NCI-H2081 treated with DMSO at 0.1 percent for 48 hours (cell line): ENCODE measurements around the gene NT5C1B.
"Not testable (repeated sequence)": the region's sequence is repeated elsewhere in the genome, so short reads cannot be mapped to it uniquely, and the experiment has no call there.

Experiments
- DNase-seq: peaks from one replicate; lab custom pipeline; 2025; lab: John Stamatoyannopoulos, UW

The NT5C1B gene

DNA sequence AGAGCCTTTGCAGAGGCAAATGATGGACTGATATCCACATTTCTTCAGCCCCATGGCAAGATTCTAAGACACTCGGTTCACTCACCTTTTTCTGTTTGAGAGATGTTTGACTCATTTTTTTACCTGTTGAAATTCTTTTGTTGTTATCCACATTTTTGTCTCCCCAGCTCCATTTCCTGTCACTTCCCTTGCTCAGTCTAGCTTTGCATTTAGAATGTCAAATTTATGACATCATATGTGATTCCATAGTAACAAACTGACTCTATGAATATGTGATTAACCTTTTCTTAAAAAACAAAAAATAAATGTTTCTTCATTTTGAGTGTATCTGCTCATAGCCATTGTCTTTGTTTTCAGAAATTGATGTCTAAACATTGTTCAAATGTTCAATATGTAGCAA lies at the start of gene NT5C1B:
NT5C1B (minus strand) TSS at position 216 of the 400 bp plus-strand sequence; CDS start at position 115, 101 bp downstream.
- no peak for DNase-seq

DNA sequence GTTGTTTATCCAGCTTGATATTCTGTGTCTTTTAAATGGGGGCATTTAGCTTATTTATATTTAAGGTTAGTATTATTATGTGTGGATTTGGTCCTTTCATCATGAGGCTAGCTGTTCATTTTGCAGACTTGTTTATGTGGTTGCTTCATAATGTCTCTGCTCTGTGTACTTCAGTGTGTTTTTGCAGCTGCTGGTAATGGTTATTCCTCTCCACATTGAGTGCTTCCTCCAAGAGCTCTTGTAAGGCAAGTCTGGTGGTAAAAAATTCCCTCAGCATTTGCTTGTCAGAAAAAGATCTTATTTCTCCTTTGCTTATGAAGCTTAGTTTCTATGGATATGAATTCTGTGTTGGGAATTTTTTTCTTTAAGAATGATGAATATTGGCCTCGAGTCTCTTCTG lies 47.8 kb upstream of the NT5C1B start:
- DNase-seq, result no peak

DNA sequence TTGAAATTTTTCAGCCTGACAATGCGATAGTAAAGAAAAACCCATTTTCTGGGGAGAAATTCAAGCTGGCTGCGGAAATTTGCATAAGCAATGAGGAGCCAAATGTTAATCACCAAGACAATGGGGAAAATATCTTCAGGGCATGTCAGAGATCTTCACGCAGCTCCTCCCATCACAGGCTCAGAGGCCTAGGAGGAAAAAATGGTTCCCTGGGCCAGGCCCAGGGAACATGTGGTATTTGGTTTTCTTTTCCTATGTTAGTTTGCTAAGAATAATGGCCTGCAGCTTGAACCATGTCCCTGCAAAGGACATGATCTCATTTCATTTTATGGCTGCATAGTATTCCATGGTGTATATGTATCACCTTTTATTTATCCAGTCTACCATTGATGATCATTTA lies 43.3 kb upstream of the NT5C1B start:
- DNase-seq, result not testable (repeated sequence)

DNA sequence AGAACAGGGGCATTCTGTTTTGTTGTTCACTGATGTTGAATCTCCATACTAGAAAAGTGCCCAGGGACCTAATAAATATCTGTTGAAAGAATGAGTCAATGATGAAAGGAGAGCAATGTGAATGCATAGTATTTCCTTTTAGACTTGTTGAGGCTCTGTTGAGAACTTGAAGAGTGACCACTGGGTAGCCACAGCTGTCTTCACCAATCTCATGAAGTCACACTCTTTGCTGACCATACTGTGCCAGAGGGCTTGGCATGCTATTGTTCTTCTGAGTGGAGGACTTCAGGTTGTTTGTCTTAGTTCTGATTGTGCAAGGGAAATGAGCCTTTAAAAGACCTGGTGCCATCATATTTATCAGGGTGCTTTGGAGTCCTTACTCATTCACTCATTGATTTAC lies 41.6 kb upstream of the NT5C1B start:
- no peak for DNase-seq

DNA sequence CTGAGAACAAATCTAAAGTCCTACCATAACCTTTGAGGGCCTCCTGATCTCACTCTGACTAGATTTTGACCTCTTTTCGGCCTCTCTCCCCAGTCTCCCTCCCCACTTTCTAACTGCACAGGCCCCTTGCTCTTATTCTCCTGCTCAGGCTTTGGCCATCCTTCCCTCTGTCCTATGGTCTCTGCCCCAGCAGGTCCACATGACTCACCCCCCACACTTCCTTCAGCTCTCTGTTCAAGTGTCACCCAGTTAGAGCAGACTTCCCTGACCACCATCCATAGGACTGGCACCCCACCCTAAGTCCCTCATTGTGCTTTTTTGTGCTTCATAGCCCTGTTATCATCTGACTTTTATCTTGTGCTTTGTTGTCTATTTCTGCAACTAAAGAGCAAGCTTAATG lies 41.2 kb upstream of the NT5C1B start:
- no peak for DNase-seq

DNA sequence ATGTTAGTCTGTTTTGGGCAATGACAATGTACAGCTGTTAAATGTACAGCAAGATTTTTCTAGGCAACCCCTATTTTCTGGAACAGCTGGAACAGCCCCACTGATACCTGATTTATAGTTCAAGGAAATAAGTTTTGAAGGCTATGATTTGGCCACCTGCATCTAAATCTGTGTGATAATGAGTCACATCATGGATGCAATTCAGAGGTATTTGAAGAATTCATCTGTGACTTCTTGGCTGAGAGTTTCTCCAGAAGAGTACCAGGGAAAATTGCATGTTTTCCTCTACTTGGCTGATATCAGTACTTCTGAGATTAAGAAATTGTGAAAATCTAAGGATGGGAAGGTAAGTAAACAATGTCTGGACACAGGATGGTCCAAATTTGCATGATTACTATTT lies 40.7 kb upstream of the NT5C1B start:
- DNase-seq, result no peak

DNA sequence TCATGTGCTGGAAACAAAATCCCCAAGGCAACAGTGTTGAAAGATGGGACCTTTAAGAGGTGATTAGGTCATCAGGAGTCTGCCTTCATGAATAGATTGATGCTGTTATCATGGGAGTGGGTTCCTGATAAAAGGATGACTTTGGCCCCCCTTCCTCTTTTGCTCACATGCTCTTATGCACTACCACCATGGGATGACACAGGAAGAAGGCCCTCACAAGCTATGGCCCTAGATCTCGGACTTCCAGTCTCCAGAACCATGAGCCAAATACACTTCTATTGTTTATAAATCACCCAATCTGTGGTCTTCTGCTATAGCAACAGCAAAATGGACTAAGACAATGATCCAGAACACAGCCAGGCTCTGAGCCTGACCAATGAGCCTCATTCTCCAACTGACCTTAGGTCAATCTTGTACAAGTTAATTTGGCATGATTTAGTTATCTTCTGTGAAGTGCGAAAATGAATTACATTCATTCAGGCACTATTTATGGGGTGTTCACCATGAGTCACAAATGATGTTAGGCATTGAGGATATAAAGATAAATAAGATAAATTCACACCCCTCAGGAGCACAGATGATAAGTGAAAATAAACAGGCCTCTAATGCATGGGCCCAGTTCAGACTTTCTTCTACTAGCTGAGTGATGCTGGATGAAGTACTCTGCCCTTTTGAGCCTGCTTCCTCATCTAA lies 37.7 kb upstream of the NT5C1B start:
- DNase-seq, result no peak

DNA sequence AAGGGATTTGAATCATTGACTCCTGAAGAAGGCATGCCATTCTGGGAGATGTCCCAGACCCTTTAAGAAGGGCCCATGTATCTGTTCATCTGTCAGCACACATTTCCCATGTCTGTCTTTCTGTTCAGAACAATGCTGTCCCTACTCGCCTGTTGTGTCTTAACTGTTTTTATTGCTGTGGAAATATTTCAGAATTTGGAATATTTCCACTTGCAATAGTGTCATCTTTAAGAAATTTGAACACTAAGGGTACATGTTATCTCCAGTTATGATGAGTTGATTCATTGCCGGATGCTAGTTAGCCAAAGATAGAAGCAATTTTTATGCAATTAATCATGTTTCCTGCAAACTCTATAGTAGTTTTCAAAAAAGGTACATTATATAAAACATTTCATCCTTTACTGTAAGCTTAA lies 36.9 kb upstream of the NT5C1B start:
- DNase-seq, result no peak

DNA sequence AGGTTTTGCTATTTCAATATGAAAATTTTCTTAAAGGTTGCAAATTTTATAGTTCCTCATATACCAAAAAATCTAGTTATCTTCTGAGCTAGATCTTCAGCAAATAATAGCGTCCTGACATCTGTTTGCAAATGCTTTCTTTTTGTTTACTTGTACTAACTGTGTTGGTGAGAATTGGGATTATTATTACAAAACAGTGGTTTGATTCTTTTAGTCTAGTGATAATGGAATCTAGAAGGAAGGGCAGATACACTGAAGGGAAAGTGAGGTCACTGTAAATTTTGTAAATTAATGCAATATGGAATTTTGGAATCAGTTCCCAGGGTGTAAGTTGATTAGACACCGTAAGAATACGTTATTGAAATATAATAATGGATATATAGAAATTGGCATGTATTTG lies 36.2 kb upstream of the NT5C1B start:
- no peak for DNase-seq

DNA sequence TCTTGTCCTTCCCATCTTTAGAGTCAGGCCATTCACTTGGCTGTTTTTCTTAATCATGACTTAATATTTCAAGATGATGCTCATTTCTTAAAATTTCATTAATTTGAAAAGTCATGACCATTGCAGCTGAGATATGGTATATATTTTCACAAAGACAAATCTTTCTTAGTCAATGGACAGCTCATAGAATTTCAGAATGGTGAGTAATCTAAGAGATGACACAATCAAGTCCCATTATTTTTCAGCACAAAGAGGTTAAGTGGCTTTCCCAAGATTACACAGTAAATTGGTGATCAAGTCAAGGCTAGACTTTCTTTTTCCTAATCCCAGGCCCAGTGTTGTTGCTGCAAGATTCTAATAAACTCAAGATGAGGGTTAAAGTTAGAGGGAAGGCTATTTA lies 34.4 kb upstream of the NT5C1B start:
- DNase-seq, result no peak

DNA sequence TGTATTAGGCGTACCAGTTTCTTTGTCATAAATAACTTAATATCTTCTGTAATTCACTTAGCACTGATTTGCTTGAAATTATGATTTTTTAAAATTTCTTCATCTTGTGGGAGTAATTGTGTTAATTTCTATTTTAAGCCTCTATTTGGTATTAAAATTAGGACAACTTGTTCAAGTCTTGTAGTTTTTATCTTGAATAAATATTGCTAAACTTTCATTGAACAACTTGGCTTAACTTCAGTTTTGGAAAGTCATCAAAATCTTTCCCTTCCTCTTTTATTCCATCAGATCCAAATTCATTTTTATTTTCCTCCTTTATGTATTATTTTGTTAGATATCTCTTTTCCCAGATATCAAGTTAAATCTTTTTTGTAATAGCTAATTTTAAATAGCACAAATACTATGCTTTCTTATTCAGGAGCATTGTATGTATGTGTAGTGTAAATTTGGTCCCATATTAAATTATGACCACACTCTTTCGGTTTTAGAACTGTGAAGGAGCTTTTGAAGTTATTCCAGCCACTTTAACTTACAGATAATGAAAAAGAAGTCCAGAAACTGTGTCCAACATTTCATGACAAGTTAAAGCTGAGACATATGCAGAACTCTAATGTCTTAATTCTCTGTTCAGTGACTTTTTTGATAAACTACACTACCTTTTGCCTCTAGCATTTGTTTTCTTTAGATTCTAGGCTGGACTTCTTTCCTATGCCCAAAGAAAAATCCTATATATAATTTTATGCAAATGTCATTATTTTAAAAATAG lies 31.7 kb upstream of the NT5C1B start:
- no peak for DNase-seq

DNA sequence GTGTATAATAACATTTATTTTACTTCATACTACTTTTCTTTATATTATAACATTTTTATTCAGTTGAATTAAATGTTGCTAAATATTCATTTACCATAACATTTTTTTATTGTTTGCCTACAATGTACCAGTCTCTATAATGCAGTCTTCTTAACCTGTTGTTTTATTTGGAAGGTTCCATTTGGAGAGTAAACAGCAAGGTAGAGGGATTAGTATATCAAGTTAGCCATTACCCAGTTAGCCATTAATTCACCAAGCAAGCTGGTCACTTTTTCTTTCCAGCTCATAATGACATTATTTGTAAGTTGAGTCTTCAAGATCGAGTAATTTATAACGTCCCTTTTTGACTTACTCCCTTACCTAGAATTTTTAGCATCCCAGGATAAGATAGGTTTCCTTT lies 29.7 kb upstream of the NT5C1B start:
- DNase-seq, result no peak

DNA sequence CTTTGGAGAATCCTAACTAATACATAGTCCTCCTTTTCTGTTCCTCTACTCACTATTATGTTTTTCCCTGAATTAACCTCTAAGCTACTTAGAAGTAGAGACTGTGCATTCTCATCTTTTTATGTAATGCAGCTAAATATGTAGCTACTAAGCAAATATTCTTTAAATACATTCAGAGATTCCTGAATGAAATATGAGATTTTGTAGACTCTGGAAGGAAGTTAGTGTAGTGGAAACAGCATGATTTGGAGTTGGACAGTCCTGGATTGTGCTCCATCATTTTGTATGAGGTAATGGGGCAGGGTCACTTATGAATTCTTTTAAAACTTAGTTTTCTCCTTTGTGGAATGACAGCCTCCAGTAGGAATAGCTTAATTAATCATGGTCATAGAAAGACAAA lies 24.7 kb upstream of the NT5C1B start:
- no peak for DNase-seq

DNA sequence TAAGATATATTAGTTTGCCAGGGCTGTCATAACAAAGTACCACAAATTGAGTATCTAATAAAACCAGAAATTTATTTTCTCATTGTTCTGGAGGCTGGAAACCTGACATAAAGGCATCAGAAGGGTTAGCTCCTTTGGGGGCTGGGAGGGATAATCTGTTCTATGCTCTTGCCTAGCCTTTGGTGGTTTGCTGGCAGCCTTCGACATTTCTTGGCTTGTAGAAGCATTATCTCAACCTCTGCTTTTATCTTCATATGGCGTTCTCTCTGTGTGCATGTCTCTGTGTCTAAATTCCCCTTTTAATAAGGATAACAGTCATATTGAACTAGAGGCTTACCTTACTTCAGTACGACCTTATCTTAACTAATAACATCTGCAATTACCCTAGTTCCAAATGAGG lies 22.8 kb upstream of the NT5C1B start:
- no peak for DNase-seq

DNA sequence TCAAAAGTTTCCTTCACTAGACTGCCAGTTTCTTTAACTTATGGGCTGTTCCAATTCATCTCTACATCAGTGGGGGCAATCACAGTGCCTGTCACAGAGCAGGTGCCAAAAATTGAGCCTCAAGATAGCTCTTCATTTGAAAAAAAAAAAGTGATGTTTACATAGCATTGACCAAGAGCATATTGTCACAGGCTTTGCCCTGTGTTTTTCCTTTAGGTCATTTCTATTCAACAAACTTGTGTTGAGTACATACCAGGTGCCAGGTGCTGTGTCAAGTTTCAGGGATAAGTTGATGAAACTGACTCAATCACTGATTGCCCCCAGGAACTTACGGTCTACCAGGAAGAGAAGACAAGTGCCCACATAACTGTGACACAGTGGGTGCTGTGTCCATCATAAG lies 22.2 kb upstream of the NT5C1B start:
- no peak for DNase-seq

DNA sequence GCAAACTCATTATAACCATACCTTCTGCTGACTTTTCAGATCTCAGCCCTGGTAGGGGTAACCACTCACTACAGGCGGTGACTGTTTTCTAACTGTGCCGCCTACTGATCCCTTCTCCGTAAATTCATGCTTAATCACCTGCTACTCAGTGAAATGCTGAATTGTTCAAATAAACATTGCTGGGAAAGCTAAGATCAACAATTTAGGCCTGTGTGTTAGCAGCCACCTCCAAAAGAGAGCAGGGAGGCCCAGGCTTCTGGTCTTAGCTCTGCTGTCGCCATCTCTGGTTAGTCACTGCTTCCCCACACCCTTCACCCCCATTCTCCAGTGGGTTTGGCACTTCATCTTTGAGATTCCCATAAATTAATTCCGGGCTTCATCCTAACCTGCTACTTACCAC lies 21.8 kb upstream of the NT5C1B start:
- no peak for DNase-seq

DNA sequence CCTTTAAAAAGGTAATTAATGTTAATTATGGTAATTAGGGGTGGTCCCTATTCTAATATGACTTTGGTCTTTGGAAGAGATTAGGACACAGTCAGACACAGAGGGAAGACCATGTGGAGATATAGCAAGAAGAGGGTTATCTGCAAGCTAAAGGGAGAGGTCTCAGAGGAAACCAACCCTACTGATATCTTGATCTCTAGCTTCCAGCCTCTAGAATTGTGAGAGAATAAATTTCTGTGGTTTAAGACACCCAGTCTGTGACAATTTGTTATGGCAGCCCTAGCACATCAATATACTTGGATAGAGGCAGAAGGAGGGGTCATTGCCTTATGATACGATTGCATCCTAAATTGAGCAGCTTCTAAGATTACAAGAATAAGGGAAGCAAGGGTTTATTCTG lies 21.3 kb upstream of the NT5C1B start:
- no peak for DNase-seq

DNA sequence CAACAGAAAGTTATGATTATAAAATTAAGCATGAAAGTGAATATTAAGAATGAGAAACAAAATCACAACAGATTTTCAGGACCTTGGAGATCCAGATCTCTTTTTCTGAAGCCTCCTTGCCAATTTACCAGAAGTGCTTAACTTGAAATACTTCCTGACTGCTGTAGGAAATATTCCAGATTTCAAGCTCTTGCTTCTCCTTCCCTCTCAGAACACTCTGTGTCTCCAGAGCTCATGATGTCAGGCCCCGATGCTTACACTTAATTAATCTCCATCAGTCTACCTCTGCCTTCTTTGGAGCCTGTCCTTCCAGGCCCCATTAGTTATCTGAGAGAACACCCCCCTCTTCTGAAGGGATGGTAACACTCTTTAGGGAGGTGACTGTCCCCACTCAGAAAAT lies 20.7 kb upstream of the NT5C1B start:
- no peak for DNase-seq

DNA sequence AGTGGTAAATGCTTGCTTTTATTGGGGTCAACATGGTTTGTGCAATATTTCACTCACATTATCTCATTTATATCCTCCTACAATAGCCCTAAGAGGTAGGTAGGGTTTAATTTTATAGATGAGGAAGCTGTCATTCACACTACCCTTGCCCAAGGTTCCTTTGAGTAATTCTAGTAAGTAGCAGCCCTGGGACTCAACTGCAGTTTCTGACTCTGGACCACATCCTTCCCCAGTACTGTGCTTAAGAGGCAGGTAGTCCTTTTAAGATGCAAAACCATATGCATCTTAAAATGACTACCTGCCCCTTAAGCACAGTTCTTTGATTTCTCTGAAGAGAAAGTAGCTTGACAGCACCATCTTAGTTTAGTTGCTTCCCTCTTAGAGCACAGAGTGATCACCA lies 15.7 kb upstream of the NT5C1B start:
- DNase-seq, result no peak

DNA sequence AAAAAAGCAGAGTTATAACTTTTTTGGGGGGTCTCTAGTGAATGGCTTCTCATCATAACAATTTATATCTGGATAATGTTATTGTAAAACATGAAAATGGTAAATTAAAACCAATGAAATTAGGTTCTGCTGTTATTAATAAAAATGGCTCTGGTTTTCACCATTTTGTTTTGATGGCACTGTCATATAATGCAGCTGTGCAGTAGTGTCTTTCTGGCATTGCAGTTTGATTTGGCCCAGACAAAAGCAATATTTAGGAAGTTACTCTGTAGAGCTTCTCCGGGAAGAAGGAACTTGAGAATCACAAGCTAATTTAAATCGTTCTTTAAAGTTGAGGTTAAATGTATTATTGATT lies 15.1 kb upstream of the NT5C1B start:
- no peak for DNase-seq

DNA sequence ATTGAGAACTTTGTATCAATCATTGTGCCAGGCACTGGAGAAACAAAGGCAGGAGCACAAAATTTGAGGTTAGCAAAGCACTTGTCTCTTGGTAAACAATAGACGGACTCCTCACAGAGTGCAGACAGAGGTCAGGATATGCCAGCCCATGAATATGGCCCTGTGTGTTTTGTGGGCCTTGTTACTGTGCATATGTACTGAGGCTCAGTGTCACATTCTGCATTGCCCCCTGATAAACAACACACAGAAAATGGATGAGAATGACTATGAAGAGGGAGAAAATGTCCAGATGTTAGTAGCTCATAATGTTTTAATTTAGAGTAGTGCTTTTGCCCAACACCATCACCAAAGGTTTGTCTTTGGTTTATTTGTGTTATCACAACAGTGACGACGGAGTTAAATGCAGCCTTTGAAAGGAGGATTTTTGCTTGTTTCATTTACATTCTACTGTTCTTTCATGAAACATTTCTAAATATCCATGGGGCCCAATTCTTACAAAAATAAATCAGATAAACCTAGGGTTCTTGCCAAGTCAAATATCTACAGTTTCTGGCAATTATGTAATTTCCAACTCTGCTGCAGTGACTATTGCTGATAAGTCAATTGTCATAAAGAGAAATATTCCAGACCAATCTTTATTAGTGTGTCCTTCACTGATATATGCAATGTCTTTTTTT lies 14.6 kb upstream of the NT5C1B start:
- no peak for DNase-seq

DNA sequence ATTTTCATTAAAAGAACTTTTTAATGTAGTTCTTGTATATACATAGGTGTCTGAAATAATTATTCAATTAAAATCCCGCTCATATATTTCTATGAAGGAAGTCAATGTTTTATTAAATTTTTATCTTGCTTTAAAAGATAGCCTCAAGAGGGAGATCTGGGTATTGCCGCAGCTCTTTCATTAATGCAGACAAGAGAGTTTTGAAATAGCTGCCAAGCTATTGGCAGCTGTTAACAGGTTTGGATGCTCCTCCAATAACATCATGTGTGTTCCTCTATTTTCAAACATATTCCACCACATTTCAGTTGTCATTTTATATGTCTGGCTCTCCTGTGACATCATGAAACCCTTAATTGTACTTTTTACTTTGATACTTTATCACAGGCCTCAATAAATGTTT lies 12.9 kb upstream of the NT5C1B start:
- DNase-seq, result no peak

DNA sequence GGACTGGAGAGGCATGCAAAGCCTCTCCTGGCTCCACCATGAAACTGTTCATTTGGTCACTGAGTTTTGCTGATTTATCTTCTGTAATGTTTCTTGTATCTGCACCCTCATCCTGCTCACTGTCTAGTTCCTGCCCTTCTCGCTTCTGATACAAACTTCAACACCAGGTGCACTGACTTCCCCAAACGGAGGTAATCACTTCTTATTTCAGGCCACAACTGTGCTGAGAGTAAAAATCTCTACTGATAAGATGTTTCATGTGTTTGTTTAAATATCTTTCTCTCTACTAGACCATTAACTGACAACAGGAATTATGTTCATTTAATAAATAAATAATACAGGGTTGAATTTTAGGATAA lies 10.9 kb upstream of the NT5C1B start:
- no peak for DNase-seq
